ENCODE results near the gene COPA. TPM values are rescaled to one million over a fixed set of nuclear protein-coding genes. Genes with fewer than 3 reads are reported as not detected.

COPA gene
- total RNA-seq, 1 donor from 2014 or later = 153 TPM

DNA sequence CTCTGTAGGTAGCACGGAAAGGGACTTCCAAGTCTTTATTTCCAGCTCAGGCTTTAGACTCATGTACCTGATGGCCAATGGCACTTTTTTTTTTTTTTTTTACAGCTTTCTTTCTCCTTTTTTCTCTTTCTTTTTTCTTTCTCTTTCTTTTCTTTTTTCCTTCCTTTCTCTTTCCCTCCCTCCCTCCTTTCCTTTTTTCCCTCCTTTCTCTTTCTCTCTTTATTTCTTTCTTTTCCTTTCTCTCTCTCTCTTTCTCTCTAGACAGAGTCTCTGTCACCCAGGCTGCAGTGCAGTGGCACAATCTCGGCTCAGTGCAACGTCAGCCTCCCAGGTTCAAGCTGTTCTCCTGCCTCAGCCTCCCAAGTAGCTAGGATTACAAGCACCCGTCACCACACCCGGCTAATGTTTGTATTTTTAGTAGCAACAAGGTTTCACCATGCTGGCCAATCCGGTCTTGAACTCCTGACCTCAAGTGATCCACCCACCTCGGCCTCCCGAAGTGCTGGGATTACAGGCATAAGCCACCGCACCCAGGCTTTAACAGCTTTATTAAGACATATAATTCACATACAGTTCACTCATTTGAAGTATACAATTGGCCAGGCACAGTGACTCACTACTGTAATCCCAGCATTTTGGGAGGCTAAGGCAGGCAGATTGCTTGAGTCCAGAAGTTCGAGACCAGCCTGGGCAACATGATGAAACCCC, 75.6 kb downstream of the COPA start:
- DNase-seq (ENCODE audit: low spot score) = no peak
- no peak overlapping the region for H3K27ac Mint-ChIP-seq
- H3K4me3 Mint-ChIP-seq (ENCODE audit: low read depth) = no peak overlapping the region
- H3K36me3 Mint-ChIP-seq (ENCODE audit: low read depth) = no peaks in the 10 kb centered on the region
- H3K27me3 Mint-ChIP-seq (ENCODE audit: low read depth) = no peaks in the 10 kb centered on the region
- intact Hi-C loops (cut with micrococcal nuclease) = no loop called here
- peaks cover 13% of the 10 kb centered on the region for H3K4me1 Mint-ChIP-seq (ENCODE audit: low read depth)
- no peaks in the 10 kb centered on the region for H3K9me3 Mint-ChIP-seq

DNA sequence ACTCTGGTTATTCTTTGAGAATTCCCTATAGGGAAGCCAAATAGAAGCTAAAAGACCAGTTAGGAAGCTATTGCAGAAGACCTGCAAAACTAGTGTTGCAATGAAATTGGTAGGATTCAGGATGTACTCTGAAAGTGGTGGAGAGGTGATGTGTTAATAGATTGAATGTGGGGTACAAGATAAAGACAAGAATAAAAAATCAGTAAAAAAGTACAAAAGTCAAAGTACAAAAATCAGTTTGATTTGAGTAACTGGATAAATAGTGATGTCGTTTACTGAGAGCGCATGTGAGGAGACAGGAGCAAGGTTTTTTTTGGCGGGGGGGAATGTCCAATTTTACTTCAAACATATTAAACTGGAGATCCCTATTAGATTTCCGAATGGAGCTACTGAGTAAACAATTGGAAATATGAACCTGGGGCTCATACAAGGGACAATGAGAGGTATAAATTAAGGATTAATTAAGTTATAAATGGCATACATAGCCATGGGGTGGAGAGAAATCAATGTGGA, 78.2 kb downstream of the COPA start:
- peaks cover 23% of the 10 kb centered on the region for H3K4me1 Mint-ChIP-seq (ENCODE audit: low read depth)
- no peak overlapping the region for H3K4me3 Mint-ChIP-seq (ENCODE audit: low read depth)
- H3K27ac Mint-ChIP-seq = no peak overlapping the region
- intact Hi-C loops (cut with micrococcal nuclease) = loop anchor here (5.0 kb wide), 2 partner anchors 302 to 1253 kb away; no protein-coding TSS in a partner anchor
- peaks cover 14% of the 10 kb centered on the region for H3K36me3 Mint-ChIP-seq (ENCODE audit: low read depth)
- no peak for DNase-seq (ENCODE audit: low spot score)
- H3K27me3 Mint-ChIP-seq (ENCODE audit: low read depth) = no peaks in the 10 kb centered on the region
- H3K9me3 Mint-ChIP-seq = no peaks in the 10 kb centered on the region

GRCh38 chr1:160261893-160262794, 80.9 kb downstream of the COPA start, which contains the start of gene DCAF8:
Gene DCAF8 (minus strand): TSS chr1:160262549. CDS start chr1:160244008, 18,541 bp downstream.
- intact Hi-C loops (cut with micrococcal nuclease) = loop anchor here (2.0 to 5.0 kb wide), 5 partner anchors 57 to 1250 kb away; partner anchors contain the start of genes IGSF8, PEA15 and TAGLN2
- H3K27me3 Mint-ChIP-seq (ENCODE audit: low read depth) = no peaks in the 10 kb centered on the region
- peaks cover 33% of the 10 kb centered on the region for H3K36me3 Mint-ChIP-seq (ENCODE audit: low read depth)
- H3K4me1 Mint-ChIP-seq (ENCODE audit: low read depth) = peaks cover 36% of the 10 kb centered on the region
- H3K27ac Mint-ChIP-seq = peak within 1 kb of the TSS; percentile 99
- no peaks in the 10 kb centered on the region for H3K9me3 Mint-ChIP-seq
- DNase-seq (ENCODE audit: low spot score) = peak; percentile 98
- H3K4me3 Mint-ChIP-seq (ENCODE audit: low read depth) = peak within 1 kb of the TSS; percentile 98

- peaks cover 39% of the 10 kb centered on the region for H3K4me1 Mint-ChIP-seq (ENCODE audit: low read depth)
- intact Hi-C loops (cut with micrococcal nuclease) = loop anchor here (2.0 to 5.0 kb wide), 3 partner anchors 57 to 1249 kb away; partner anchors contain the start of gene PEA15
- peak overlapping the region; percentile 99 for H3K27ac Mint-ChIP-seq
Measured at GRCh38 chr1:160261556-160261892, 81.5 kb downstream of the COPA start.

DNA sequence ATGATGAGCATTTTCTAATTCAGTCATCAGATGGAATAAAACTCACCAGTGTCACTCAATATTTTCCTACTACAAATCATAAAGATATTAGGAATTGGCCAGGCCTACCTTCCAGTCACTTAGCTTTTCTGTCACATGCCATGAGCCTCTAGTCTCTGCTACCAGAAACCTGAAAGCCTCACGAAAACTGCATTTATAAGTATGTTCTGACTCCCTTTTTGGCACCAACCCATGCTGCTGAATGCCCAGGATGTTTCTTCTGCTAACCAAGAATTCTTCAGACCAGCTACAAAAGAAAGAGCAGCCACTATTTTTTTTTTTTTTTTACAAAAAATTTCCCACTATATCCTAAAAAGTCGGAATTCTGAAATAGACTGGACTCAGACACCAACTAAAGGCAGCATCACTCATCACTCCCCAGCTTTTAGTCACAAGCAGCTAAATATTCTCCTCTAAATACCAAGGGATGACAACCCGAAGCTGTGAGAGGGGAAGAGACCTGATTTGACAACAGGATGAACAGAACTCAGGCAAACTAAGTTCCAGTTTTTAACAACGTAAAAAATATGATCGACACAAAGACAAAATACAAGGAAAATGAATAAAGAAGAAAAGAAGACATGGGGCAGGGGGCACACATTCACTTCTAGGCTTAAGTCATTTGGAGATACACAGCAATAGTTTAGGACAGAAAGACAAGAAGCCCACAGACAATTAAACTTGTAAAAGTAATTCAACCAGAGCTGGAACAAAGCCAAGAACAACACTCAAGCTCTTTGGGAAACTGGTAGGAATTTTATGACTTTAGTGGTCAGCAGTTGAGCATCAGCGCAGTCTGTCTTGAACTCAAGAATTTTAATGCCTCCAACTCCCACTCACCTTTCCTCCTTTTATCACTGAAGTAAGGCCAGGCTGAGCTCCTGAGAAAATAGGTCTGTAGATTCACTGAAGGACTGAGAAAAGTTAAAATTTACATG, 82.4 kb downstream of the COPA start:
- Mint-ChIP-seq H3K9me3 (no peaks in the 10 kb centered on the region), H3K36me3 (ENCODE audit: low read depth) (peaks cover 33% of the 10 kb centered on the region), H3K27ac (peak overlapping the region; percentile 99), H3K27me3 (ENCODE audit: low read depth) (no peaks in the 10 kb centered on the region), H3K4me1 (ENCODE audit: low read depth) (peaks cover 39% of the 10 kb centered on the region), H3K4me3 (ENCODE audit: low read depth) (peak overlapping the region; percentile 98)
- intact Hi-C loops (cut with micrococcal nuclease) = loop anchor here (2.0 to 5.0 kb wide), 3 partner anchors 56 to 1248 kb away; partner anchors contain the start of gene PEA15
- DNase-seq (ENCODE audit: low spot score) = no peak

More at GRCh38 chr1:160261556-160261892, 81.5 kb downstream of the COPA start:
- H3K36me3 Mint-ChIP-seq (ENCODE audit: low read depth) = peaks cover 33% of the 10 kb centered on the region
- no peaks in the 10 kb centered on the region for H3K9me3 Mint-ChIP-seq
- H3K27me3 Mint-ChIP-seq (ENCODE audit: low read depth) = no peaks in the 10 kb centered on the region
- DNase-seq (ENCODE audit: low spot score) = peak; percentile 68
- H3K4me3 Mint-ChIP-seq (ENCODE audit: low read depth) = peak overlapping the region; percentile 98

GRCh38 chr1:160258177-160258798, 84.8 kb downstream of the COPA start:
- Mint-ChIP-seq H3K4me3 (ENCODE audit: low read depth) (no peak overlapping the region), H3K27me3 (ENCODE audit: low read depth) (no peaks in the 10 kb centered on the region), H3K4me1 (ENCODE audit: low read depth) (peaks cover 32% of the 10 kb centered on the region), H3K9me3 (no peaks in the 10 kb centered on the region), H3K36me3 (ENCODE audit: low read depth) (peaks cover 45% of the 10 kb centered on the region), H3K27ac (peak overlapping the region; percentile 68)
- DNase-seq (ENCODE audit: low spot score) = no peak
- intact Hi-C loops (cut with micrococcal nuclease) = no loop called here

DNA sequence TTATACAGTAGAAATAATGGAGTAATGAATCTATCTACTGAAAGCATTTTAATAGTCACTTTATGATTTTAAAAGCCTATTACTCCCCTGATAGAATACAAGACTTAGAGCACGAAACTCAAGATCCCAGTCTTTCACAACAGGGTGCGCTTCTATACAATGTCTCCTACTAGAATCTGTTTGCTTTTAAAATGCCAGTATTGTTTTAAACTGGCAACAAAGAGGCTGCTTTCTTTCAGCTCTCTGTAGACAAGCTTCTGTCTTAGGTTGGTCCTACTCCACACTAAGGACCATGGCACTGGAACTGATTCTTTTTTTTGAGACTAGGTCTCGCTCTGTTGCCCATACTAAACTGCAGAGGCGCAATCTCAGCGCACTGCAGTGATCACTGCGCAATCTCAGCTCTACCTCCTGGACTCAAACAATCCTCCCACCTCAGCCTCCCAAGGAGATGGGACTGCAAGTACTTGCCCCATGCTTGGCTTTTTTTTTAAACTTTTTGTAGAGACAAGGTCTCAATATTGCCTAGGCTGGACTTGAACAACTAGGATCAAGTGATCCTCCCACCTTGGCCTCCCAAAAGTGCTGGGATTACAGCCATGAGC, 85.5 kb downstream of the COPA start:
- intact Hi-C loops (cut with micrococcal nuclease) = no loop called here
- Mint-ChIP-seq H3K4me3 (ENCODE audit: low read depth) (no peak overlapping the region), H3K27ac (no peak overlapping the region), H3K36me3 (ENCODE audit: low read depth) (peaks cover 50% of the 10 kb centered on the region), H3K27me3 (ENCODE audit: low read depth) (no peaks in the 10 kb centered on the region), H3K4me1 (ENCODE audit: low read depth) (peaks cover 33% of the 10 kb centered on the region), H3K9me3 (no peaks in the 10 kb centered on the region)
- DNase-seq (ENCODE audit: low spot score) = no peak

DNA sequence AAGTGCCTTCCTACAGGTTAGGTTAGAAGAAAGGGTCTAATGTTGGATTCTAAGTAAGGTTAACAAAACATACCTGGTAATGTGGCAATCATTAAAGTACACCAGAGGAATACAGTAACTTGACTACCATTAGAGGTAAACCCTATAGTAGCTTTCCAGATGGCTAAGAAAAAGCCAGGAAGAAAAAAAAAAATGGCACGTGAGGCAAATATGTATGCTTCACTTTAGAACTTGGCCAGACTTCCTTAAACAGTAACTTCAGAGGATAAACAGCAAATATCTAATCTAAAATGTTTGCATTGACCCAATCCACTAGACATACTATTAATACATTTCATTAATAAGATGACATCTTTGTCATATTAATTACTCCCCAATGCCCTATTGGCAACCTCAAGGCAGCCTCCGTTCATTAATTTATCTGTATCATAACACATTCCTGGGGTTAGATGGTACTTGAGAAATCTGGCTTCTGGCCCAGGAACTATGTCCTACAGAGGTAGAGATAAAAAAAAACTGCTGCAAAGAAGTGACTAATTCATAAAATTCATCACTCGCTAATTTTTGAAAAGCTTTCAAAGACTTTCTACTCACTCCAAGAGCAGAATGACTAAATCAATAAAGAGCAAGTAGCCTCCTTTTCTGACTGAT, 86.5 kb downstream of the COPA start:
- Mint-ChIP-seq H3K27me3 (ENCODE audit: low read depth) (no peaks in the 10 kb centered on the region), H3K27ac (no peak overlapping the region), H3K4me1 (ENCODE audit: low read depth) (peaks cover 39% of the 10 kb centered on the region), H3K9me3 (no peaks in the 10 kb centered on the region), H3K36me3 (ENCODE audit: low read depth) (peaks cover 55% of the 10 kb centered on the region), H3K4me3 (ENCODE audit: low read depth) (no peak overlapping the region)
- no peak for DNase-seq (ENCODE audit: low spot score)
- intact Hi-C loops (cut with micrococcal nuclease) = no loop called here

- DNase-seq (ENCODE audit: low spot score) = no peak
- Mint-ChIP-seq H3K36me3 (ENCODE audit: low read depth) (peaks cover 55% of the 10 kb centered on the region), H3K4me1 (ENCODE audit: low read depth) (peaks cover 38% of the 10 kb centered on the region), H3K9me3 (no peaks in the 10 kb centered on the region), H3K27me3 (ENCODE audit: low read depth) (no peaks in the 10 kb centered on the region), H3K4me3 (ENCODE audit: low read depth) (no peak overlapping the region), H3K27ac (no peak overlapping the region)
- intact Hi-C loops (cut with micrococcal nuclease) = no loop called here
Measured at GRCh38 chr1:160255781-160256300, 87.2 kb downstream of the COPA start.

- Mint-ChIP-seq H3K9me3 (no peaks in the 10 kb centered on the region), H3K36me3 (ENCODE audit: low read depth) (peaks cover 32% of the 10 kb centered on the region), H3K4me3 (ENCODE audit: low read depth) (no peak overlapping the region), H3K27ac (no peak overlapping the region), H3K4me1 (ENCODE audit: low read depth) (peaks cover 17% of the 10 kb centered on the region), H3K27me3 (ENCODE audit: low read depth) (no peaks in the 10 kb centered on the region)
- DNase-seq (ENCODE audit: low spot score) = peak; percentile 22
- intact Hi-C loops (cut with micrococcal nuclease) = loop anchor here (1.0 to 5.0 kb wide), 4 partner anchors 40 to 167 kb away; no protein-coding TSS in a partner anchor
Measured at GRCh38 chr1:160251687-160252526, 91.1 kb downstream of the COPA start.

All from activated T-helper 2 cell treated with anti-CD3 and anti-CD28 coated beads, Interferon-gamma antibody, Interleukin-2, Interleukin-4, amounts not matched to agents 10 μg/mL and 5 μg/mL and 100 μg/mL, durations not matched to agents 14 hours and 24 hours and 36 hours (primary cell).